SK-N-MC (cell line): Measurements from ENCODE around the gene SERGEF.

Experiments used
- DNase-seq: peaks from one replicate; pipeline ENCODE4 v3.0.0-alpha.2; 2011; ENCODE audit warnings: low read depth, low spot score
- H3K27ac ChIP-seq: fragments of 200-600 bp; sonication (generic); 2 replicates; pipeline ENCODE4 v1.5.1; 2016; ENCODE audit warnings: mixed run types
- H3K36me3 ChIP-seq: fragments of 200-600 bp; sonication (generic); 2 replicates; pipeline ENCODE4 v1.6.1; 2017; ENCODE audit warnings: antibody characterized with exemption, low read length, mixed read lengths; ENCODE audit not compliant: insufficient read depth
- H3K4me3 ChIP-seq: fragments of 200-600 bp; sonication (generic); 2 replicates; pipeline ENCODE4 v1.5.1; 2016
- H3K9ac ChIP-seq: fragments of 200-600 bp; sonication (generic); 2 replicates; pipeline ENCODE4 v1.8.0; 2017; ENCODE audit warnings: mixed run types, mixed read lengths; ENCODE audit not compliant: insufficient read length
- H3K9me3 ChIP-seq: fragments of 200-600 bp; sonication (generic); 2 replicates; pipeline ENCODE4 v1.6.1; 2017; ENCODE audit warnings: low read depth, mild to moderate bottlenecking, antibody characterized with exemption, low read length, moderate library complexity, mixed read lengths
- EZH2 ChIP-seq: fragments of 200-600 bp; sonication (generic); IDR thresholded peaks from one replicate; pipeline ENCODE4 v1.6.1; 2017; ENCODE audit warnings: antibody characterized with exemption
- FOXP2 ChIP-seq: optimal IDR thresholded peaks from 2 replicates; pipeline ENCODE3; 2011; ENCODE audit warnings: mild to moderate bottlenecking, moderate library complexity; ENCODE audit not compliant: insufficient read depth; ENCODE audit errors: extremely low read length, control extremely low read depth
- POLR2AphosphoS5 ChIP-seq: IDR thresholded peaks from 2 replicates; pipeline ENCODE4 v1.6.1; 2012; ENCODE audit warnings: mild to moderate bottlenecking, low read depth, low read length, borderline replicate concordance

SERGEF gene

GRCh38 chr11:17760102-17761029 is 252.5 kb downstream of the SERGEF start:
- TF ChIP-seq POLR2AphosphoS5 = no peak
- no peak for TF ChIP-seq EZH2
- TF ChIP-seq FOXP2 = no peak
- Histone ChIP-seq H3K9ac (no peak overlapping the region), H3K27ac (no peak overlapping the region), H3K36me3 (no peaks in the 10 kb centered on the region), H3K4me3 (no peak overlapping the region), H3K9me3 (no peaks in the 10 kb centered on the region)
- DNase-seq = no peak

DNA sequence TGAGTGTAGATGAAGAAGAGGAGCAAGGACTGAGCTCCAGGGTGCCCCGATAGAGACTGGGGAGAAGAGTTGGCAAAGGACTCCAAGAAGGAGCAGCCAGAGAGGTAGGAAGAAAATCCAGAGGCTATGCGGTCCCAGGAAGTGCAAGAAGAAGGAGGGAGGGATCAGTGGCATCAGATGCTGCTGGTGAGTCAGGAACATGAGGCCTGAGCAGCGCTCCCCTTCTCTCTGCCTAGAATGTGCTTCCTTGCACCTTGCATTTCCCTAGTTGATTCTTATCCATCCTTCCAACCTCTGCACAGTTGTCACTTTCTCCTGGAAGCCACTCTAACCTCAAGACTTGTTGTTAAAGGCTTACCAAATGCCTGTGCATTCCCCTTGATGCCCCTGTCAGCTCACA is 257.0 kb downstream of the SERGEF start:
- no peak overlapping the region for H3K9ac ChIP-seq
- H3K27ac ChIP-seq = no peak overlapping the region
- TF ChIP-seq FOXP2 (no peak), EZH2 (no peak), POLR2AphosphoS5 (no peak)
- no peaks in the 10 kb centered on the region for H3K36me3 ChIP-seq
- H3K4me3 ChIP-seq = no peak overlapping the region
- H3K9me3 ChIP-seq = no peaks in the 10 kb centered on the region
- no peak for DNase-seq

- DNase-seq = no peak
- Histone ChIP-seq H3K27ac (no peak overlapping the region), H3K9me3 (no peaks in the 10 kb centered on the region), H3K9ac (no peak overlapping the region), H3K4me3 (no peak overlapping the region), H3K36me3 (no peaks in the 10 kb centered on the region)
- TF ChIP-seq FOXP2 = no peak
- no peak for TF ChIP-seq POLR2AphosphoS5
- TF ChIP-seq EZH2 = no peak
These were observed 259.2 kb downstream of the SERGEF start for GRCh38 chr11:17753641-17754040.

- no peak for DNase-seq
- Histone ChIP-seq H3K36me3 (no peaks in the 10 kb centered on the region), H3K9ac (no peak overlapping the region), H3K4me3 (no peak overlapping the region), H3K9me3 (no peaks in the 10 kb centered on the region), H3K27ac (no peak overlapping the region)
- TF ChIP-seq FOXP2 (no peak), EZH2 (no peak), POLR2AphosphoS5 (no peak)
These were observed 259.7 kb downstream of the SERGEF start for GRCh38 chr11:17753153-17753552.

DNA sequence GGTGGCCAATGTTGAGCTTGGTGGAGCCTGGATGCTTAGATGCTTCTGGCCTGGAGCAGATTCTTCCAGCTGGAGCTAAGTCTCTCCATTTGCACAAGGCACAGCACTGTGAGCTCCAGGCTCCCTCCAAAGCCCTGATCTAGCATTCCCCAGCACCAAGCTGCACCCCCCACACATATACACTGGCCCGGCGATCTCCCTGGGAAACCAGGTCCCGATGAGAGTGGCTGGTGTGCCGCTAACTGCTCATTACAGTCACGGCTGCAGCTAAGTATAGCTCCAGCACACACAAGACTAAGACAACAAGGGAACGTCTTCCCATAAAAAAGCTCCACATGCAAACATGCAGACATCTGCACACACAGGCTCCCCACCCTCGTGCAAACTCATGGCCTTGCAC is 260.7 kb downstream of the SERGEF start:
- H3K36me3 ChIP-seq = no peaks in the 10 kb centered on the region
- H3K27ac ChIP-seq = no peak overlapping the region
- no peak for DNase-seq
- no peak overlapping the region for H3K9ac ChIP-seq
- H3K4me3 ChIP-seq = no peak overlapping the region
- H3K9me3 ChIP-seq = no peaks in the 10 kb centered on the region
- TF ChIP-seq EZH2 (no peak), POLR2AphosphoS5 (no peak), FOXP2 (no peak)

GRCh38 chr11:17751558-17751957 is 261.3 kb downstream of the SERGEF start:
- H3K27ac ChIP-seq = no peak overlapping the region
- no peak for DNase-seq
- no peak overlapping the region for H3K9ac ChIP-seq
- H3K4me3 ChIP-seq = no peak overlapping the region
- no peaks in the 10 kb centered on the region for H3K36me3 ChIP-seq
- TF ChIP-seq POLR2AphosphoS5 = no peak
- no peaks in the 10 kb centered on the region for H3K9me3 ChIP-seq

DNA sequence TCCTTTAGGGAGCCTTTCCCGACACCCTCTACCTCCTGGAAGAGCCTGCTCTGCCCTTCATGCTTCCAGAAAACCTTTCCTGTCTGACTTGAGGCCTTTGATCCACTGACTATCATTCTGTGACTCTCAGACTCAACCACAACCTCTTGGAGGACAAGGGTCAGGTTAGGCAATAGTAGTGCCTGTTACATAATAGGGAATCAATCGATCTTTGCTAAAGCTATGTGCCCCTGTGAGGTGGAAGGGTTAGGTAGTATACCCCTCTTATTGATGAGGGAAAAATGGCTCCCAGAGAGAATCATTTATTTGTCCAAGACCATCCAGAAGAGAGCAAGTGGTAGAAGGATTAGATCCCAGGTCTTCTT is 262.1 kb downstream of the SERGEF start:
- TF ChIP-seq EZH2 (no peak), FOXP2 (no peak), POLR2AphosphoS5 (no peak)
- no peak overlapping the region for H3K9ac ChIP-seq
- H3K4me3 ChIP-seq = no peak overlapping the region
- no peak for DNase-seq
- no peaks in the 10 kb centered on the region for H3K9me3 ChIP-seq
- no peaks in the 10 kb centered on the region for H3K36me3 ChIP-seq
- H3K27ac ChIP-seq = no peak overlapping the region

DNA sequence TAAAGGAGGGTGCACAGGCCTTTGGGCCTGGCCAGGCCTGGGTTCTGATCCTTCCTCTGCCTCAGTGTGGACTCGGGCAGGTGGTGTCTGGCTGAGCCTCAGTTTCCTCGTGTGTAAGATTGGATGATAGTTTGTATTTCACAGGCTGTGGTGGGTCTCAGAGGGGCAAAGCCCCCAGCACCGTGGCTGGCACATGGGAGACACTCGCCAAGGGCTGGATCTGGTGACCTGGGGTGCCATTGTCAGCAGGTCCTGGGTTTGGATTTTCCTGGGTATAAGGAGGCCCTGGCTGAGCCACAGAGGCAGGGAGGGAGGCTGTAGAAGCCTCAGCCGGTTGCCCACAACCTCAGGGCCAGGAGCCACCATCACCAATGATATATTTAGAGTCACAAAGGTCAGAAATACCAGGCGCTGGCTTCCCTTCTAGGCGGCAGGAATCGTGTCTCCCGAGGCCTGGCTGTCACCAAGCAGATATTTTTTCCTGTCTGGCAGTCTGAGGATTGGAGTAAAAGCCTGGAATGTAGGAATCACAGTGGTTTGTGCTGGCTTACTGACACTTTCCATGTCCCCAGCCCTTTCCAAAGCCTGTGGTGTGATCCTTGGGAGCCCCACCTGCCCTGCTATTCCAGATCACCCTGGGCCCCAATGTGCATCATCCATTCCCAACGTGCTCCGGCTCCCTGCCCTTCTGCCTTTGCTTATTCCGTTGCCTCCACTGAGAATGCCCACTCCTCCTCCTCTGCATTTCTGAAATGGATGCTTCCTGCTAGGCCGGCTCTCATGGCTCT is 262.6 kb downstream of the SERGEF start:
- Histone ChIP-seq H3K9me3 (no peaks in the 10 kb centered on the region), H3K27ac (no peak overlapping the region), H3K9ac (no peak overlapping the region), H3K4me3 (no peak overlapping the region), H3K36me3 (no peaks in the 10 kb centered on the region)
- DNase-seq = no peak
- no peak for TF ChIP-seq POLR2AphosphoS5
- no peak for TF ChIP-seq FOXP2
- TF ChIP-seq EZH2 = no peak

GRCh38 chr11:17748761-17749721 is 263.8 kb downstream of the SERGEF start:
- Histone ChIP-seq H3K9ac (no peak overlapping the region), H3K4me3 (no peak overlapping the region), H3K27ac (no peak overlapping the region), H3K36me3 (no peaks in the 10 kb centered on the region), H3K9me3 (no peaks in the 10 kb centered on the region)
- DNase-seq = no peak
- no peak for TF ChIP-seq EZH2
